Breast epithelium (tissue), 3 donors: ENCODE data around the gene RASSF6.

Experiments
- CTCF ChIP-seq, 3 donors: fragments of 450-650 bp; IDR thresholded peaks; one replicate each; pipeline ENCODE4 v1.5.1; 2016 to 2017; ENCODE audit warnings: antibody characterized with exemption in 3 of 3, mild to moderate bottlenecking in 3 of 3, moderate library complexity in 3 of 3
- POLR2AphosphoS5 ChIP-seq, 3 donors: sonication (generic); formaldehyde crosslinking; IDR thresholded peaks; one replicate each; pipeline ENCODE4 v1.6.1; 2017; ENCODE audit warnings: antibody characterized with exemption in 3 of 3

GRCh38 chr4:73607375-73608033, 12.7 kb downstream of the RASSF6 start:
- TF ChIP-seq CTCF (IDR thresholded peaks at IDR 0.05), result no peak
- no peak for TF ChIP-seq POLR2AphosphoS5 (IDR thresholded peaks at IDR 0.05)
